Loucy (cell line): Measurements from ENCODE around the gene LRBA.

Experiments used
- CTCF ChIP-seq: fragments of 200-600 bp; sonication (generic); conservative IDR thresholded peaks from 2 replicates; pipeline ENCODE4 v1.5.1; 2014; ENCODE audit warnings: mild to moderate bottlenecking, antibody characterized with exemption, low read length
- EZH2phosphoT487 ChIP-seq: fragments of 200-600 bp; IDR thresholded peaks from 2 replicates; pipeline ENCODE4 v1.6.1; 2018; ENCODE audit warnings: antibody characterized with exemption, mild to moderate bottlenecking, moderate library complexity, borderline replicate concordance

- TF ChIP-seq EZH2phosphoT487 (no peak), CTCF (no peak)
Measured at GRCh38 chr4:150949943-150950342, 65.1 kb downstream of the LRBA start.
